Activated CD8-positive, alpha-beta T cell treated with anti-CD3 and anti-CD28 coated beads for 36 hours (primary cell): ENCODE results near the gene RBM38. TPM values are rescaled to one million over a fixed set of nuclear protein-coding genes. Genes with fewer than 3 reads are reported as not detected.

Source experiments
- ATAC-seq: fragments of 200-7000 bp; cut with Tn5 transposase; one replicate; pipeline ENCODE4 v1.10.0; 2021; ENCODE audit warnings: mild to moderate bottlenecking, moderate library complexity
- CTCF ChIA-PET: fragments of 350-600 bp; sonication (Branson Sonifier 250); formaldehyde crosslinking; loops from one replicate; lab custom pipeline; 2021; ENCODE audit warnings: antibody characterized with exemption; lab: Charles Lee
- POLR2A ChIA-PET: fragments of 350-600 bp; sonication (Branson Sonifier 250); formaldehyde crosslinking; loops from one replicate; lab custom pipeline; 2021; ENCODE audit warnings: antibody characterized with exemption; lab: Charles Lee
- DNase-seq: peaks from one replicate; pipeline ENCODE4 v3.0.0-alpha.2; 2020
- H3K27ac Mint-ChIP-seq: one replicate; pipeline ENCODE4 v1.8.0; 2021; ENCODE audit warnings: mild to moderate bottlenecking, mixed read lengths
- H3K27me3 Mint-ChIP-seq: one replicate; pipeline ENCODE4 v1.8.0; 2021; ENCODE audit warnings: mixed read lengths
- H3K36me3 Mint-ChIP-seq: one replicate; pipeline ENCODE4 v1.8.0; 2021; ENCODE audit warnings: low read depth, mixed read lengths
- H3K4me1 Mint-ChIP-seq: one replicate; pipeline ENCODE4 v1.8.0; 2021; ENCODE audit warnings: low read depth, mixed read lengths
- H3K4me3 Mint-ChIP-seq: one replicate; pipeline ENCODE4 v1.8.0; 2021; ENCODE audit warnings: mild to moderate bottlenecking, moderate library complexity, mixed read lengths
- H3K9me3 Mint-ChIP-seq: one replicate; pipeline ENCODE4 v1.8.0; 2021; ENCODE audit warnings: mixed read lengths
- CTCF ChIP-seq: fragments of 200-600 bp; IDR thresholded peaks from one replicate; pipeline ENCODE4 v1.8.0; 2022; ENCODE audit warnings: antibody characterized with exemption, mild to moderate bottlenecking
- intact Hi-C: fragments of 100-400 bp; cut with micrococcal nuclease; formaldehyde crosslinking; loops from one replicate; pipeline ENCODE4 v1.10.0; 2022
- total RNA-seq, 2 experiments: library from RNA; stranded (reverse); gene quantifications; one replicate each; pipeline ENCODE4 v1.2.3, GENCODE V29; 2021

RBM38 gene
- total RNA-seq, 2 experiments from 2014 or later = 114 to 116 TPM

GRCh38 chr20:57396212-57396983 lies 5.2 kb downstream of the RBM38 start:
- peaks cover 74% of the 10 kb centered on the region for H3K4me1 Mint-ChIP-seq
- peak overlapping the region; percentile 99 for H3K27ac Mint-ChIP-seq
- intact Hi-C loops = loop anchor here (5.0 kb wide), 1 partner anchor 36 kb away; no protein-coding TSS in a partner anchor
- no peak for DNase-seq
- H3K27me3 Mint-ChIP-seq = no peaks in the 10 kb centered on the region
- no peaks in the 10 kb centered on the region for H3K9me3 Mint-ChIP-seq
- H3K4me3 Mint-ChIP-seq = peak overlapping the region; percentile 84
- H3K36me3 Mint-ChIP-seq = peaks cover 90% of the 10 kb centered on the region
- no peak for TF ChIP-seq CTCF
- ChIA-PET POLR2A (interaction anchor here (0.6 to 6.0 kb wide), 4 partner anchors 6 to 200 kb away, joined by 3 to 88 read pairs (median 6); partner anchors contain the start of gene RBM38), CTCF (interaction anchor here (0.9 kb wide), 1 partner anchor 20 kb away, joined by 3 read pairs; no protein-coding TSS in a partner anchor)
- no peak for ATAC-seq

GRCh38 chr20:57396984-57397692 lies 5.9 kb downstream of the RBM38 start:
- peak overlapping the region; percentile 99 for H3K27ac Mint-ChIP-seq
- peak; percentile 10 for ATAC-seq
- peaks cover 94% of the 10 kb centered on the region for H3K36me3 Mint-ChIP-seq
- no peaks in the 10 kb centered on the region for H3K27me3 Mint-ChIP-seq
- DNase-seq = peak; percentile 66
- peaks cover 82% of the 10 kb centered on the region for H3K4me1 Mint-ChIP-seq
- H3K9me3 Mint-ChIP-seq = no peaks in the 10 kb centered on the region
- CTCF ChIA-PET = interaction anchor here (0.9 to 2.5 kb wide), 3 partner anchors 14 to 22 kb away, joined by 3 to 17 read pairs (median 9); no protein-coding TSS in a partner anchor
- peak overlapping the region; percentile 84 for H3K4me3 Mint-ChIP-seq
- no peak for TF ChIP-seq CTCF
- POLR2A ChIA-PET = interaction anchor here (0.6 to 6.0 kb wide), 16 partner anchors 7 to 231 kb away, joined by 3 to 88 read pairs (median 6); partner anchors contain the start of genes RBM38 and ZBP1
- intact Hi-C loops = loop anchor here (5.0 kb wide), 1 partner anchor 35 kb away; no protein-coding TSS in a partner anchor

GRCh38 chr20:57397693-57398108 lies 6.5 kb downstream of the RBM38 start:
- Mint-ChIP-seq H3K4me3 (peak overlapping the region; percentile 84), H3K27ac (peak overlapping the region; percentile 99), H3K4me1 (peaks cover 86% of the 10 kb centered on the region), H3K36me3 (peaks cover 94% of the 10 kb centered on the region), H3K9me3 (no peaks in the 10 kb centered on the region), H3K27me3 (no peaks in the 10 kb centered on the region)
- ChIA-PET CTCF (interaction anchor here (0.8 to 2.7 kb wide), 9 partner anchors 7 to 98 kb away, joined by 3 to 17 read pairs (median 7); partner anchors contain the start of genes RAE1 and RBM38), POLR2A (interaction anchor here (0.6 to 6.0 kb wide), 18 partner anchors 8 to 231 kb away, joined by 3 to 88 read pairs (median 6); partner anchors contain the start of genes RBM38 and ZBP1)
- intact Hi-C loops = loop anchor here (2.0 to 5.0 kb wide), 2 partner anchors 35 to 221 kb away; no protein-coding TSS in a partner anchor
- TF ChIP-seq CTCF = no peak
- ATAC-seq = peak; percentile 12
- DNase-seq = peak; percentile 63

- peaks cover 90% of the 10 kb centered on the region for H3K4me1 Mint-ChIP-seq
- H3K9me3 Mint-ChIP-seq = no peaks in the 10 kb centered on the region
- DNase-seq = peak; percentile 97
- H3K27ac Mint-ChIP-seq = peak overlapping the region; percentile 99
- intact Hi-C loops = loop anchor here (2.0 to 5.0 kb wide), 2 partner anchors 34 to 220 kb away; no protein-coding TSS in a partner anchor
- H3K4me3 Mint-ChIP-seq = peak overlapping the region; percentile 84
- ATAC-seq = peak; percentile 73
- peaks cover 93% of the 10 kb centered on the region for H3K36me3 Mint-ChIP-seq
- ChIA-PET POLR2A (interaction anchor here (0.6 to 6.0 kb wide), 20 partner anchors 8 to 1578 kb away, joined by 3 to 88 read pairs (median 6); partner anchors contain the start of genes RBM38 and ZBP1), CTCF (interaction anchor here (0.8 to 2.7 kb wide), 12 partner anchors 8 to 231 kb away, joined by 3 to 17 read pairs (median 6); partner anchors contain the start of genes RAE1 and RBM38)
- TF ChIP-seq CTCF = no peak
- H3K27me3 Mint-ChIP-seq = no peaks in the 10 kb centered on the region
Observed at GRCh38 chr20:57398231-57398821, 7.1 kb downstream of the RBM38 start.
